ENCODE measurements around the gene AAMDC. TPM values are rescaled to one million over a fixed set of nuclear protein-coding genes. Genes with fewer than 3 reads are reported as not detected.
A peak's percentile ranks its signal among the peaks of the same experiment; 100 is the strongest.

AAMDC gene
- total RNA-seq, 1 experiment from 2014 or later, result 13.0 TPM

DNA sequence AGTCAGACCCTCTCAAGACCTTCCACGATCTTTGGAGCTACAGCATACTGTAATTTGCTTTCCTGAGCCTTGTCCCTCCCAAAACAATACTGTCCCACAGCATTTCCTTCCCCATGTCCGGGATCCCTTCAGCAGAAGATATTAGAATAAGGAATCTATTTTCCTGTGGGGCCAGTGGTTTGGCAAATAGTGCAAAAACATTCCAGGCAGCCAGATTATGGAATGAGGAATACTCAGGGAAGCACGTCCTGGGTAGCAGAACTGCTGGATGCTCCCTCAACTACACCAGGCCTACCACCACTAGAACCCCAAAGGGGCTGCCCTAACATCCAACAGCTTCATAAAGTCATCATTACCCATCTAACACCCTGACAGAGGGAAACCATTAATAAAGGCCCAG is 61.5 kb downstream of the AAMDC start:
- DNase-seq (ENCODE audit: unreplicated experiment), result no peak
- Mint-ChIP-seq H3K27me3 (ENCODE audit: insufficient read depth, unreplicated experiment) (no peaks in the 10 kb centered on the region), H3K9me3 (ENCODE audit: unreplicated experiment) (no peaks in the 10 kb centered on the region), H3K36me3 (ENCODE audit: insufficient read depth, unreplicated experiment) (peaks cover 43% of the 10 kb centered on the region), H3K4me1 (ENCODE audit: insufficient read depth, unreplicated experiment) (peaks cover 21% of the 10 kb centered on the region), H3K27ac (ENCODE audit: low read depth, unreplicated experiment) (no peak overlapping the region), H3K4me3 (ENCODE audit: unreplicated experiment) (no peak overlapping the region)
- intact Hi-C loops (cut with micrococcal nuclease), result no loop called here
- TF ChIP-seq, protein P1, sequence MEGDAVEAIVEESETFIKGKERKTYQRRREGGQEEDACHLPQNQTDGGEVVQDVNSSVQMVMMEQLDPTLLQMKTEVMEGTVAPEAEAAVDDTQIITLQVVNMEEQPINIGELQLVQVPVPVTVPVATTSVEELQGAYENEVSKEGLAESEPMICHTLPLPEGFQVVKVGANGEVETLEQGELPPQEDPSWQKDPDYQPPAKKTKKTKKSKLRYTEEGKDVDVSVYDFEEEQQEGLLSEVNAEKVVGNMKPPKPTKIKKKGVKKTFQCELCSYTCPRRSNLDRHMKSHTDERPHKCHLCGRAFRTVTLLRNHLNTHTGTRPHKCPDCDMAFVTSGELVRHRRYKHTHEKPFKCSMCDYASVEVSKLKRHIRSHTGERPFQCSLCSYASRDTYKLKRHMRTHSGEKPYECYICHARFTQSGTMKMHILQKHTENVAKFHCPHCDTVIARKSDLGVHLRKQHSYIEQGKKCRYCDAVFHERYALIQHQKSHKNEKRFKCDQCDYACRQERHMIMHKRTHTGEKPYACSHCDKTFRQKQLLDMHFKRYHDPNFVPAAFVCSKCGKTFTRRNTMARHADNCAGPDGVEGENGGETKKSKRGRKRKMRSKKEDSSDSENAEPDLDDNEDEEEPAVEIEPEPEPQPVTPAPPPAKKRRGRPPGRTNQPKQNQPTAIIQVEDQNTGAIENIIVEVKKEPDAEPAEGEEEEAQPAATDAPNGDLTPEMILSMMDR (IDR thresholded peaks at IDR 0.05; ENCODE audit: unreplicated experiment), result no peak
- ChIA-PET POLR2A (no interaction called here), CTCF (interaction anchor here (0.6 kb wide), 2 partner anchors 12 to 138 kb away, joined by 4 to 5 read pairs; no protein-coding TSS in a partner anchor)
- no TSS peak for BruUV-seq (replicated peaks)

DNA sequence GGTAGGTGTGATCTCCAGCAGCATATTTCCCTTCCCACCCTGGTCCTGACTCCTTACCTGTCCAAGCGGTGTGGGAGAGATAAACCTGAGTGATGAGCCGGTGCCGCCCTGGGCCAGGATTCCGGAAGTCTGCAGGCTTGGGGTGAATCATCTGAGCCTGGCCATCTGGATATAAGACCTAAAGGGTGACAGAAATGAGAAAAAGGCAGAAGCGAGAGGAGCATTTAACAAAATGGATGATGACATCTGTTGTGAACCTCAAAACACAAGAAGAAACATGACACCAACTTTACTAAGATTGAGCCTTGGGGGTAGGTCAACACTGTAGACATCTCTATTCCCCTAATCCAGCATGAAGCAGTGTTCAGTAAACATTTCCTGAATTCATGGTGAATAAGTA is 62.8 kb downstream of the AAMDC start:
- TF ChIP-seq, protein P1 (IDR thresholded peaks at IDR 0.05; ENCODE audit: unreplicated experiment), result no peak
- H3K27me3 Mint-ChIP-seq (ENCODE audit: insufficient read depth, unreplicated experiment), result no peaks in the 10 kb centered on the region
- H3K36me3 Mint-ChIP-seq (ENCODE audit: insufficient read depth, unreplicated experiment), result peaks cover 34% of the 10 kb centered on the region
- H3K9me3 Mint-ChIP-seq (ENCODE audit: unreplicated experiment), result no peaks in the 10 kb centered on the region
- no peak overlapping the region for H3K27ac Mint-ChIP-seq (ENCODE audit: low read depth, unreplicated experiment)
- DNase-seq (ENCODE audit: unreplicated experiment), result no peak
- H3K4me1 Mint-ChIP-seq (ENCODE audit: insufficient read depth, unreplicated experiment), result peaks cover 14% of the 10 kb centered on the region
- intact Hi-C loops (cut with micrococcal nuclease), result no loop called here
- POLR2A ChIA-PET, result no interaction called here
- CTCF ChIA-PET, result no interaction called here
- H3K4me3 Mint-ChIP-seq (ENCODE audit: unreplicated experiment), result no peak overlapping the region
- no TSS peak for BruUV-seq (replicated peaks)

DNA sequence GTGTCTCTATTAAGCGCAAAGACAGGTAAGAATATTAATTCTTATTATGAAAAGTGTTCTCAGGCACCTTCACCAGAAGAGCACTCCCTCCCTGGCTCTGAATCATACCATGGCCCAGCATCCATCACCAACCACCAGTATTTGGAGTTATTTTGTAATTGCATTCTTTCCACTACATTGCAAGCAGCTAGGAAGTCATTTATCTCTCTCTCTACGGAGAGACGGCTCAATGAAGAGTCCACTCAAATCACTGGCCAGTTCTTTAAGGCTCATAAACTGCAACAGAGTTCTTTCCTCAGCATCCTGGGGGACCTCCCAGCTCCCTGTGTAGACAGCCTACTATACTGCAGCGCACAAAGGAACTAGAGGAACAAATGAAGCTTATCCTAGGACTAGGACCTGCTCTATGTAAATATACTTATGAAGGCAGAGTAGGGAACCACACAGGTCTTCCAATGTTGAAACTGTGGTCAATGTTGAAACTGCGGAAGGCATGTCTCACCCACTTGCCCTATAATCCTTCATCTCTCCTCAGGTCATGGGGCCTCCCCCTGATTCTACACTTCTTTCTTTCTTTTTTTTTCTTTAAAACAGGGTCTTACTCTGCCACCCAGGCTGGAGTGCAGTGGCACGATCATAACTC is 63.4 kb downstream of the AAMDC start:
- POLR2A ChIA-PET, result no interaction called here
- BruUV-seq (replicated peaks), result no TSS peak
- no peaks in the 10 kb centered on the region for H3K9me3 Mint-ChIP-seq (ENCODE audit: unreplicated experiment)
- no peak overlapping the region for H3K4me3 Mint-ChIP-seq (ENCODE audit: unreplicated experiment)
- peaks cover 34% of the 10 kb centered on the region for H3K36me3 Mint-ChIP-seq (ENCODE audit: insufficient read depth, unreplicated experiment)
- H3K27ac Mint-ChIP-seq (ENCODE audit: low read depth, unreplicated experiment), result peak overlapping the region; percentile 27
- DNase-seq (ENCODE audit: unreplicated experiment), result no peak
- H3K27me3 Mint-ChIP-seq (ENCODE audit: insufficient read depth, unreplicated experiment), result no peaks in the 10 kb centered on the region
- intact Hi-C loops (cut with micrococcal nuclease), result no loop called here
- TF ChIP-seq, protein P1 (IDR thresholded peaks at IDR 0.05; ENCODE audit: unreplicated experiment), result no peak
- CTCF ChIA-PET, result no interaction called here
- H3K4me1 Mint-ChIP-seq (ENCODE audit: insufficient read depth, unreplicated experiment), result peaks cover 9% of the 10 kb centered on the region

DNA sequence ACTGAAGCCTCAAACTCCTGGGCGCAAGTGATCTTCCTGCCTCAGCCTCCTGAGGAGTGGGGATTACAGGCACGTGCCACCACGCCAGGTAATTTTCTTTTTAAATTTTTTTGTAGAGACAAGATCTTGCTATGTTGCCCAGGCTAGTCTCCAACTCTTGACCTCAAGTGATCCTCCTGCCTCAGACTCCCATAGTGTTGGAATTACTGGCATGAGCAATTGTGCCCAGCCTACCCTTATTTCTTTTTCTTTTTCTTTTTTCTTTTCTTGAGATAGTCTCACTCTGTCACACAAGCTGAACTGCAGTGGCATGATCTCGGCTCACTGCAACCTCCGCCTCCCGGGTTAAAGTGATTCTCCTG is 63.9 kb downstream of the AAMDC start:
- intact Hi-C loops (cut with micrococcal nuclease), result no loop called here
- peaks cover 4% of the 10 kb centered on the region for H3K4me1 Mint-ChIP-seq (ENCODE audit: insufficient read depth, unreplicated experiment)
- no TSS peak for BruUV-seq (replicated peaks)
- H3K27me3 Mint-ChIP-seq (ENCODE audit: insufficient read depth, unreplicated experiment), result no peaks in the 10 kb centered on the region
- H3K27ac Mint-ChIP-seq (ENCODE audit: low read depth, unreplicated experiment), result peak overlapping the region; percentile 27
- peaks cover 38% of the 10 kb centered on the region for H3K36me3 Mint-ChIP-seq (ENCODE audit: insufficient read depth, unreplicated experiment)
- ChIA-PET CTCF (no interaction called here), POLR2A (no interaction called here)
- TF ChIP-seq, protein P1 (IDR thresholded peaks at IDR 0.05; ENCODE audit: unreplicated experiment), result no peak
- no peak overlapping the region for H3K4me3 Mint-ChIP-seq (ENCODE audit: unreplicated experiment)
- H3K9me3 Mint-ChIP-seq (ENCODE audit: unreplicated experiment), result no peaks in the 10 kb centered on the region
- DNase-seq (ENCODE audit: unreplicated experiment), result no peak
